Dermis lymphatic vessel endothelial cell (primary cell): ENCODE measurements around the gene HES1. TPM values are rescaled to one million over a fixed set of nuclear protein-coding genes. Genes with fewer than 3 reads are reported as not detected.

Experiments
- total RNA-seq: library from RNA; depleted of rRNA; stranded (reverse); fragments of >200 nt; gene quantifications from 2 replicates; pipeline ENCODE4 v1.2.1, GENCODE V29; 2014

Gene HES1, protein sequence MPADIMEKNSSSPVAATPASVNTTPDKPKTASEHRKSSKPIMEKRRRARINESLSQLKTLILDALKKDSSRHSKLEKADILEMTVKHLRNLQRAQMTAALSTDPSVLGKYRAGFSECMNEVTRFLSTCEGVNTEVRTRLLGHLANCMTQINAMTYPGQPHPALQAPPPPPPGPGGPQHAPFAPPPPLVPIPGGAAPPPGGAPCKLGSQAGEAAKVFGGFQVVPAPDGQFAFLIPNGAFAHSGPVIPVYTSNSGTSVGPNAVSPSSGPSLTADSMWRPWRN
- total RNA-seq = 66.9 and 84.6 TPM in 2 replicates

GRCh38 chr3:194135806-194136518 lies at the start of gene HES1:
Gene HES1 (plus strand): TSS chr3:194136148. CDS start chr3:194136381, 233 bp downstream.

Other genes starting within 250 kb of the HES1 start
- gene CPN2, start 215.2 kb downstream of the HES1 start, total RNA-seq = not detected in 2 replicates
- under 0.01 and 0.17 TPM in 2 replicates for gene LRRC15, start 233.6 kb downstream of the HES1 start, total RNA-seq